ENCODE results near the gene COX6B2.

The COX6B2 gene

GRCh38 chr19:55310498-55310897 is 44.0 kb downstream of the COX6B2 start:
- no peak overlapping the region for H3K27ac ChIP-seq
- TF ChIP-seq ZFX (IDR thresholded peaks at IDR 0.05; ENCODE audit: borderline replicate concordance): no peak
- TF ChIP-seq, protein P1, sequence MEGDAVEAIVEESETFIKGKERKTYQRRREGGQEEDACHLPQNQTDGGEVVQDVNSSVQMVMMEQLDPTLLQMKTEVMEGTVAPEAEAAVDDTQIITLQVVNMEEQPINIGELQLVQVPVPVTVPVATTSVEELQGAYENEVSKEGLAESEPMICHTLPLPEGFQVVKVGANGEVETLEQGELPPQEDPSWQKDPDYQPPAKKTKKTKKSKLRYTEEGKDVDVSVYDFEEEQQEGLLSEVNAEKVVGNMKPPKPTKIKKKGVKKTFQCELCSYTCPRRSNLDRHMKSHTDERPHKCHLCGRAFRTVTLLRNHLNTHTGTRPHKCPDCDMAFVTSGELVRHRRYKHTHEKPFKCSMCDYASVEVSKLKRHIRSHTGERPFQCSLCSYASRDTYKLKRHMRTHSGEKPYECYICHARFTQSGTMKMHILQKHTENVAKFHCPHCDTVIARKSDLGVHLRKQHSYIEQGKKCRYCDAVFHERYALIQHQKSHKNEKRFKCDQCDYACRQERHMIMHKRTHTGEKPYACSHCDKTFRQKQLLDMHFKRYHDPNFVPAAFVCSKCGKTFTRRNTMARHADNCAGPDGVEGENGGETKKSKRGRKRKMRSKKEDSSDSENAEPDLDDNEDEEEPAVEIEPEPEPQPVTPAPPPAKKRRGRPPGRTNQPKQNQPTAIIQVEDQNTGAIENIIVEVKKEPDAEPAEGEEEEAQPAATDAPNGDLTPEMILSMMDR (IDR thresholded peaks at IDR 0.05): no peak

GRCh38 chr19:55309448-55309847 is 45.1 kb downstream of the COX6B2 start:
- TF ChIP-seq, protein P1 (IDR thresholded peaks at IDR 0.05): no peak
- no peak for TF ChIP-seq ZFX (IDR thresholded peaks at IDR 0.05; ENCODE audit: borderline replicate concordance)
- no peak overlapping the region for H3K27ac ChIP-seq

- TF ChIP-seq ZFX (IDR thresholded peaks at IDR 0.05; ENCODE audit: borderline replicate concordance): no peak
- TF ChIP-seq, protein P1 (IDR thresholded peaks at IDR 0.05): no peak
- H3K27ac ChIP-seq: no peak overlapping the region
Measured at GRCh38 chr19:55308281-55308680, 46.2 kb downstream of the COX6B2 start.

GRCh38 chr19:55306712-55307111 is 47.8 kb downstream of the COX6B2 start:
- H3K27ac ChIP-seq: no peak overlapping the region
- TF ChIP-seq ZFX (IDR thresholded peaks at IDR 0.05; ENCODE audit: borderline replicate concordance): no peak
- TF ChIP-seq, protein P1 (IDR thresholded peaks at IDR 0.05): no peak

- no peak for TF ChIP-seq ZFX (IDR thresholded peaks at IDR 0.05; ENCODE audit: borderline replicate concordance)
- TF ChIP-seq, protein P1 (IDR thresholded peaks at IDR 0.05): no peak
- H3K27ac ChIP-seq: no peak overlapping the region
Measured at GRCh38 chr19:55305983-55306562, 48.4 kb downstream of the COX6B2 start.

GRCh38 chr19:55305491-55305890 is 49.0 kb downstream of the COX6B2 start:
- H3K27ac ChIP-seq: no peak overlapping the region
- TF ChIP-seq ZFX (IDR thresholded peaks at IDR 0.05; ENCODE audit: borderline replicate concordance): no peak
- TF ChIP-seq, protein P1 (IDR thresholded peaks at IDR 0.05): no peak

DNA sequence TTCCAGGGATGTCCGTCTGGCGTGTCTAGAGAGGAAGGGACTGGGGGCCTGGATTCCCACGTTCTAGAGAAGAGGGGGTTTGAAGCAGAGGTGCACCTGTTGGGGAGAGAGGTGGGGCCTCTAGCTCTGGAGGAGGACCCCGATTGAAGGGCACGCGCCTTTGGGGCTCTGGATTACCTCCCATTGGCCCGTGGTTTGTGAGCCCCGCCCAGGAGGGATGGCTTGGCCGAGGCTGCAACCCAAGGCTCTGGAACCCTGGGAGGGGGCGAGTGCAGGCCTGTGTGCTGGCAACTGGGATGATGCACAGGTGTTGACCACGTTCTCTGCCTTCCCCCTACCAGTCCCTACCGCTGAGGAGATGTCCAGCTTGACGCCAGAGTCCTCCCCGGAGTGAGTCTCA is 49.5 kb downstream of the COX6B2 start:
- TF ChIP-seq, protein P1 (IDR thresholded peaks at IDR 0.05): no peak
- no peak for TF ChIP-seq ZFX (IDR thresholded peaks at IDR 0.05; ENCODE audit: borderline replicate concordance)
- H3K27ac ChIP-seq: no peak overlapping the region

All from 22Rv1 (cell line).